Measurements from ENCODE around the gene KIDINS220.

- TF ChIP-seq CSDC2 (CRISPR knock-in tag; IDR thresholded peaks at IDR 0.05) (no peak), RARB (CRISPR knock-in tag; IDR thresholded peaks at IDR 0.05) (no peak), POU6F1 (CRISPR knock-in tag; IDR thresholded peaks at IDR 0.05; ENCODE audit: borderline replicate concordance, low read depth) (no peak), PATZ1 (CRISPR knock-in tag; IDR thresholded peaks at IDR 0.05; ENCODE audit: borderline replicate concordance) (no peak), ZFP30 (CRISPR knock-in tag; IDR thresholded peaks at IDR 0.05) (no peak)
These were observed 99.7 kb downstream of the KIDINS220 start for GRCh38 chr2:8737571-8738175.
